ENCODE results near the gene PLEKHO2. TPM values are rescaled to one million over a fixed set of nuclear protein-coding genes. Genes with fewer than 3 reads are reported as not detected.
A peak's percentile ranks its signal among the peaks of the same experiment; 100 is the strongest.

The PLEKHO2 gene
- total RNA-seq, 4 donors from 2014 or later = 10.3 to 46.2 (median 23.0) TPM

- DNase-seq = no peak
- H3K36me3 ChIP-seq = no peaks in the 10 kb centered on the region
- H3K27me3 ChIP-seq = no peaks in the 10 kb centered on the region
- H3K4me3 ChIP-seq = no peak overlapping the region
- intact Hi-C loops (cut with DNase I; ENCODE audit: low total_unique reads) = loop anchor here (10.0 kb wide), 2 partner anchors 65 to 175 kb away; partner anchors contain the start of gene PLEKHO2
- no peaks in the 10 kb centered on the region for H3K4me1 ChIP-seq
- no peak overlapping the region for H3K27ac ChIP-seq
- H3K9me3 ChIP-seq = no peaks in the 10 kb centered on the region
- no peak for TF ChIP-seq CTCF (IDR thresholded peaks at IDR 0.05)
- no peak for TF ChIP-seq POLR2A (IDR thresholded peaks at IDR 0.05)
Measured at GRCh38 chr15:64909546-64909945, 67.8 kb downstream of the PLEKHO2 start.

GRCh38 chr15:64911311-64912186, 69.8 kb downstream of the PLEKHO2 start, which contains the start of gene ANKDD1A:
Gene ANKDD1A, plus strand, starts transcription at chr15:64911902. Its CDS starts 29 bp downstream, at chr15:64911931.
- H3K4me3 ChIP-seq = peak within 1 kb of the TSS; percentile 51 to 59
- intact Hi-C loops (cut with DNase I; ENCODE audit: low total_unique reads) = no loop called here
- peak; percentile 73 to 78 for DNase-seq
- H3K36me3 ChIP-seq = no peaks in the 10 kb centered on the region
- peak within 1 kb of the TSS; percentile 72 to 81 for H3K27ac ChIP-seq
- TF ChIP-seq POLR2A (IDR thresholded peaks at IDR 0.05) (peak in 1 of 2 donors; percentile 66), CTCF (IDR thresholded peaks at IDR 0.05) (peak in 1 of 4 experiments; percentile 12)
- no peaks in the 10 kb centered on the region for H3K9me3 ChIP-seq
- H3K27me3 ChIP-seq = no peaks in the 10 kb centered on the region
- H3K4me1 ChIP-seq = no peaks in the 10 kb centered on the region

GRCh38 chr15:64912379-64913325, 70.9 kb downstream of the PLEKHO2 start:
- no peaks in the 10 kb centered on the region for H3K4me1 ChIP-seq
- peak overlapping the region; percentile 51 to 59 for H3K4me3 ChIP-seq
- DNase-seq = no peak
- peak overlapping the region in 1 of 2 donors; percentile 81 for H3K27ac ChIP-seq
- TF ChIP-seq CTCF (IDR thresholded peaks at IDR 0.05) (no peak), POLR2A (IDR thresholded peaks at IDR 0.05) (no peak)
- intact Hi-C loops (cut with DNase I; ENCODE audit: low total_unique reads) = no loop called here
- no peaks in the 10 kb centered on the region for H3K27me3 ChIP-seq
- H3K9me3 ChIP-seq = no peaks in the 10 kb centered on the region
- H3K36me3 ChIP-seq = no peaks in the 10 kb centered on the region

- intact Hi-C loops (cut with DNase I; ENCODE audit: low total_unique reads) = no loop called here
- no peak overlapping the region for H3K4me3 ChIP-seq
- H3K27ac ChIP-seq = no peak overlapping the region
- H3K27me3 ChIP-seq = no peaks in the 10 kb centered on the region
- no peaks in the 10 kb centered on the region for H3K36me3 ChIP-seq
- no peak for DNase-seq
- H3K9me3 ChIP-seq = no peaks in the 10 kb centered on the region
- H3K4me1 ChIP-seq = no peaks in the 10 kb centered on the region
- no peak for TF ChIP-seq CTCF (IDR thresholded peaks at IDR 0.05)
- TF ChIP-seq POLR2A (IDR thresholded peaks at IDR 0.05) = no peak
Measured at GRCh38 chr15:64915518-64916227, 74.0 kb downstream of the PLEKHO2 start.
